GM19455 (cell line): ENCODE results near the gene VPS11.
"Not testable (repeated sequence)": the region's sequence is repeated elsewhere in the genome, so short reads cannot be mapped to it uniquely, and the experiment has no call there.

ENCODE experiments used
- ATAC-seq: cut with Tn5 transposase; IDR thresholded peaks from one replicate; pipeline ENCODE4 v1.9.1; 2021; ENCODE audit not compliant: unreplicated experiment

Gene VPS11

DNA sequence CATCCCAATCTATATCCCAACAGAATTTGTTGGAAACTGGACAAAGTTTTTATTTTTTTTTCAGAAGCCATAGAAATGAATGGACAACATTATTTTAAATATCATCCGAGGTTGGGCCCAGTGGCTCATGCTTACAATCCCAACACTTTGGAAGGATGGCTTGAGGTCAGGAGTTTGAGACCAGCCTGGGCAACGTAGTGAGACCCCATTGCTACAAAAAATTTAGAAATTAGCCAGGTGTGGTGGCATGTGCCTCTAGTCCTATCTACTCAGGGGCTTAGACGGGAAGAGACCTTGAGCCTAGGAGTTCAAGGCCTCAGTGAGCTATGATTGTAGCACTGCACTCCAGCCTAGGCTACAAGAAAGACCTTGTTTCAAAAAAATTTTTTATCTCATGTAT is 32.8 kb upstream of the VPS11 start:
- no peak for ATAC-seq

DNA sequence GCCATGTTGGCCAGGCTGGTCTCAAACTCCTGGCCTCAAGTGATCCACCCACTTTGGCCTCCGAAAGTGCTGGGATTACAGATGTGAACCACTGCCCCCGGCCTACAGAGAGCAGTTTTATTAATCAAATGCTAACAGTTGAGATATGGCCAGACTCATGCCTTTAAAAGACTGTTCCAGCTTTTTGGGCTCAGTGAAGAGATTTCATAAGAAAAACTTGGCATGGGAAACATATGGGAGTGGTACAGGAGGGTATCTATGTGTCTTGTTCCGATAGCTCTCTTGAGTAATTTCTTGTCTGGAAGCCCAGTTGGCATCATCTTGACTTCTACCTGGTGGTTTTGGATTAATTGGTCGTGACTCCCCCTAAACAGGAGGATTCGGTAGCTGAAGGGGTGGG is 28.7 kb upstream of the VPS11 start:
- no peak for ATAC-seq

- not testable (repeated sequence) for ATAC-seq
Measured at GRCh38 chr11:119039471-119039870, 28.1 kb upstream of the VPS11 start.

- ATAC-seq: no peak
Measured at GRCh38 chr11:119041821-119042514, 25.6 kb upstream of the VPS11 start.

DNA sequence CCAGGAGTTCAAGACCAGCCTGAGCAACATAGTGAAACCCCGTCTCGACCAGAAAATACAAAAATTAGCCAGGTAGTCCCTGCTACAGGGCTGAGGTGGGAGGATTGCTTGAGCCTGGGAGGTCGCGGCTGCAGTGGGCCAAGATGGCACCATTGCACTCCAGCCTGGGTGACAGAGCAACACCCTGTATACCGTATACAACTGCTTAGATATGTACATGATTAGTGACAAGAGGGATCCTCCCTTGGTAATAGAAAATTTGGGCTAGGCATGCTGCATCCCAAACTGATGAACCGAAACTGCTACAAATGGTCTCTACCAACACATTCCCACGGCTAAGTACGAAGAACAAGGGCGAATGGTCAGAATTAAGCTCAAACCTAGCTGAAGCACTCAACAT is 24.7 kb upstream of the VPS11 start:
- no peak for ATAC-seq

- ATAC-seq: no peak
Measured at GRCh38 chr11:119044708-119045107, 22.9 kb upstream of the VPS11 start.

GRCh38 chr11:119046489-119046888 is 21.1 kb upstream of the VPS11 start:
- no peak for ATAC-seq

DNA sequence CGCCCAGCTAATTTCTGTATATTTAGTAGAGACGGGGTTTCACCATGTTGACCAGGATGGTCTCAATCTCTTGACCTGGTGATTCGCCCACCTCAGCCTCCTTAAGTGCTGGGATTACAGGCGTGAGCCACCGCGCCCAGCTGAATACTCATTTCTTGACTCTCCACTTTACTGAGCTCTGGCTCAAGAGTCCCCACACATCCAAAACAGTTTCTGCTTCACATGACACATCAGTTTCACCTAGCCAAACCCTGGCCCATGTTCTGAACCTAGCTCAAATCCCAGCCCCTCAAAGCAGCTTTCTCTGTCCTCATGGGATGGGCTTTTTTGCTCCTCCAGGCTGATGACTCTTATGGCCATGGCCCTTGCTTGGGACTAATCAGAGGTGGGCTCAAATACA is 20.4 kb upstream of the VPS11 start:
- ATAC-seq: no peak

GRCh38 chr11:119048644-119049043 is 19.0 kb upstream of the VPS11 start:
- ATAC-seq: no peak

- no peak for ATAC-seq
Measured at GRCh38 chr11:119049081-119049480, 18.5 kb upstream of the VPS11 start.

DNA sequence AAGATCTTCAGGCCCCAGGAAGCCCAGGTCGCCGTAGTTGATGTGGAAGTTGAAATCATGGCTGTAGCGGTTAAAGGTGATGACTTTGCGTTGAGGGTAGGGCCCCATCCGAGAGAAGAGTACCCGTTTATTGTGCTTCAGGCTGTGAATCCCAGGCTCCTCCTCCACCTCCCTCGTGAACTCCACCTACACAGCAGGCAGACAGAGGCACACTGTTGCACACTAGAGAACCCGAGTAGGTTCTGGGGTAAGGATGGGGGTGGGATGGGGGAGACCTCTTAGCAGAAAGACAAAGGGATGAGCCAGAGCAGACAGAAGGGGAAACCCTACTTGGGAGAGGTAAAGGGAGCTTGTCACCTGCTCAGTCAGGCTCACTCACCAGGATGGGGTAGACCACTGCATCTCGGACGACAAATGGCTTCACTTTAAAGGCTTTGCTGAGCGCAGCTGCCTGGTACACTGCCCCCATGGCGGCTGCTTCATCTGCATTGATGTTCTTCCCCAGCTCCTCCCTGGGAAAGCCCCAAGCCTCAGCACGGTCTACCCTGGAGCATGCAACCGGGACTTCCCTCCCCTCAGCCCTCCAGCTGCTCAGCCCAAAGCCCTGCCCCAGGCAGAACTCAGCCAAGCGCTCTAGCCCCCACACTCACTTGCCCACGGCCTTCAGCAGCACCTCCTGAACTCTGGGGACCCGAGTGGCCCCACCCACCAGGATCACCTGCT is 16.0 kb upstream of the VPS11 start:
- no peak for ATAC-seq

DNA sequence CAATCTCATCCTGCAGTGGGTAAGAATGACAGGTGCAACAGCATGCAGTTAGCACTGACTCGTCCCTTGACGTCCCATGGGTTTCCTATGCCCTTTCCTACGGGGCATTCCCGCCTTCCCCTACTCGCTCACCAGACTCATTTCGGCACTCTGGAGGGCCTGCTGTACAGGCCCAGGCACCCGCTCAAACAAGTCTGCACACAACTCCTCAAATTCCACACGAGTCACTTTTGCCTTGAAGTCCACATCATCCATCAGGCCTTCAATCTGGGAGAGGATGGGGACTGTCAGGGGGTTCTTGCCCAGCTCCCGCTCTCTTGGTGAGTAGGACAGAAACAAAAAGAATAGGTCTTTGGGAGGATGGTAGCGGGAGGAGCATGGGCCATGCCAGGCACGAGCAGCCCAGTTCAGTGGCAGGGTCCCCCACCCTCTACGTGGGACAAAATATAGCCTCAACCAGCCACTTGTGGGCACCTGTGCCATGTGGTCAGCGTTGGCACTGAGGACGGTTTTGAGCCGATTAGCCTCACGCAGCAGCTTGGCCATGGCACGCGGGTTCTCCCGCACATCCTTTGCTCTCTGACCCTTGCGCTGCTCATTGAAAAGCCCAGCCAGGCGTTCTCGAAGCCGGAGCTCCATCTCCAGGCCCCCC is 15.3 kb upstream of the VPS11 start:
- ATAC-seq: no peak

DNA sequence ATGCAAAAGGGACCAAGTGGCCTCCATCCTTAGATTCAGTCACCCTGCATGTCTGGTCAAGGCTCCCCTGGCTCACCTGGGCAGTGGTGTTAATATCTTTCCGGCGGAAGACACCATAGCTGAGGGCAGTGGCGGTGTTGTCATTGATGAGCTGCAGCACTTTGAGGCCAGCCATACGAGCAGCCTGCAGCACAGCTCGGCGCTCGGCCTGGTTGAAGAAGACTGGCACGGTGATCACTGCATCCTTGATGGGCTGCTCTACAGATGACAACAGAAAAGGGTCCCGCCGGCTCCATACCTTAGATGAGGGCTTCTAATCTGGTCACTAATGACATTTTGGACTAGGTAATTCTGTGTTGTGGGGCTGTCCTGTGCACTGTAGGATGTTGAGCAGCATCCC is 13.2 kb upstream of the VPS11 start:
- no peak for ATAC-seq

GRCh38 chr11:119055901-119056300 is 11.7 kb upstream of the VPS11 start:
- ATAC-seq: no peak

DNA sequence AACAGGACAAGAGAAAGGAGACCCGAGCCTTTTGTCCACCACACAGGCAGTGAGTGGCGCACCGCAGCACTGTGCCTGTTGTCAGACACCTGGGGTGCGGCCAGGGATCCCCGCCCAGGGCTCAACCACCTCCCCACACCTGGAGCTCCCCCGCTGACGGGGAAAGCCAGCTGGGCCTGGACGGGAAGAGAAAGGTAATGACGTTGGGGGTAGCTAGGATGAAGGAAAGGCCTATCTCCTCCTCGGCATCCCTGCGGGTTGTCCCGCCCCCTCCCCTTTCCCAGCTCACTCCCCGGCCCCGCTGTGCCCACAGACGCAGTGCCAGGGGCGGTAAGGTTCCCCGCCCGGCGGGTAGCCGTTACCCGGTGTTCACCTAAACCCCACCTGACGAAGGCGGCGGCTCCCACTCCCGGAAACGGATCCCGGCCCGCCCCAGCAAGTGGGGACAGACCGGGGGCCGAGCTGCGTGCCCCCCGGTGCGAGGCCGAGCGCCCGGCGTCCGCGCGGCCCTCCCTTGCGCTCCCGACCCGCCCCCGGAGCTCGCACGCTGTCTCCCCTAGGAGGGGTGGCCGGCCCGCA is 11.1 kb upstream of the VPS11 start:
- ATAC-seq: peak; percentile 4

GRCh38 chr11:119057000-119057769 is 10.4 kb upstream of the VPS11 start, which contains the start of gene HYOU1:
TSS of gene HYOU1 (minus strand) at chr11:119057205. CDS start at chr11:119056160, 1,045 bp downstream.
- peak; percentile 94 for ATAC-seq

DNA sequence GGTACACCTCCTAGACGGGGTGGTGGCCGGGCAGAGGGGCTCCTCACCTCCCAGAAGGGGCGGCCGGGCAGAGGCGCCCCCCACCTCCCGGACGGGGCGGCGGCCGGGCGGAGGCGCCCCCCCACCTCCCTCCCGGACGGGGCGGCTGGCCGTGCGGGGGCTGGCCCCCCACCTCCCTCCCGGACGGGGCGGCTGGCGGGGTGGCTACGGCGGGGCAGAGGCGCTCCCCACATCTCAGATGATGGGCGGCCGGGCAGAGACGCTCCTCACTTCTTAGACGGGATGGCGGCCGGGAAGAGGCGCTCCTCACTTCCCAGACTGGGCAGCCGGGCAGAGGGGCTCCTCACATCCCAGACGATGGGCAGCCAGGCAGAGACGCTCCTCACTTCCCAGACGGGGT is 8.5 kb upstream of the VPS11 start:
- not testable (repeated sequence) for ATAC-seq

- ATAC-seq: no peak
Measured at GRCh38 chr11:119061256-119061655, 6.4 kb upstream of the VPS11 start.

GRCh38 chr11:119062779-119063178 is 4.8 kb upstream of the VPS11 start:
- no peak for ATAC-seq

- ATAC-seq: no peak
Measured at GRCh38 chr11:119065369-119065768, 2.2 kb upstream of the VPS11 start.

DNA sequence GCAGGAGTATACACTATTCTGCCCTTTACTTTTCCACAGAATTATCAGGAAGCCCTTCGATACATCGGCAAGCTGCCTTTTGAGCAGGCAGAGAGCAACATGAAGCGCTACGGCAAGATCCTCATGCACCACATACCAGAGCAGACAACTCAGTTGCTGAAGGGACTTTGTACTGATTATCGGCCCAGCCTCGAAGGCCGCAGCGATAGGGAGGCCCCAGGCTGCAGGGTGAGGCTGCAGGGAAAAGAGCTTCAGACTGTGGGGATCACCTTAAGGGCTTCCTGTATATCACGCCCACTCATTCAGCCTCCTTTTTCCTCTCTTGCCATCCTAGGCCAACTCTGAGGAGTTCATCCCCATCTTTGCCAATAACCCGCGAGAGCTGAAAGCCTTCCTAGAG is 10.2 kb downstream of the VPS11 start:
- ATAC-seq: no peak
